Measurements from ENCODE around the gene CHD5. TPM values are rescaled to one million over a fixed set of nuclear protein-coding genes. Genes with fewer than 3 reads are reported as not detected.

Gene CHD5
- total RNA-seq, 4 donors from 2014 or later: 0.05 TPM; not detected in 3

DNA sequence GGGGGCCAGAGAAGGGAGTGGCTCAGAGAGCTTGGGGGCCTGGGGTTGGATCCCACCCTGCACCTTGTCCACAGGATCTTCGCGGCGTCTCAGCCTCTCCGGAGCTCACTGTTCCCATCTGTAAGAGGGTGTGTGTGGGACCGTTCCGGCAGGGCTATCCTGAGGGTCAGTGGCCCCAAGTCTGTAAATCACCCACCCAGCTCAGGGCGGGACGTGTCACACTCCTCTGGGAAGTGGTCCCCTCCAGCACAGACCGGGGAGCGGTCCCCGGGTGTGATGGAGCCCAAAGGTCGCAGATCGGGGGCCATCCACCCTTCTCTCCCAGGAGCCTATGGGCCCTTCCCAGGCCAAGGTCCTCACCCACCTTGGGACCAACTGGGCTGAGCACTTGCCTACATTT, 94.5 kb downstream of the CHD5 start:
- no peaks in the 10 kb centered on the region for H3K9me3 ChIP-seq
- H3K27me3 ChIP-seq: peaks cover 16 to 36% (median 16%) of the 10 kb centered on the region in 3 donors
- ATAC-seq: no peak
- no peaks in the 10 kb centered on the region for H3K36me3 ChIP-seq
- DNase-seq: no peak
- no peaks in the 10 kb centered on the region for H3K4me1 ChIP-seq
- in situ Hi-C loops (cut with MboI; ENCODE audit: low sequenced_read_pairs in 4 of 4): no loop called here
- intact Hi-C loops (cut with DNase I; ENCODE audit: low total_unique reads): no loop called here
- TF ChIP-seq, protein P1, sequence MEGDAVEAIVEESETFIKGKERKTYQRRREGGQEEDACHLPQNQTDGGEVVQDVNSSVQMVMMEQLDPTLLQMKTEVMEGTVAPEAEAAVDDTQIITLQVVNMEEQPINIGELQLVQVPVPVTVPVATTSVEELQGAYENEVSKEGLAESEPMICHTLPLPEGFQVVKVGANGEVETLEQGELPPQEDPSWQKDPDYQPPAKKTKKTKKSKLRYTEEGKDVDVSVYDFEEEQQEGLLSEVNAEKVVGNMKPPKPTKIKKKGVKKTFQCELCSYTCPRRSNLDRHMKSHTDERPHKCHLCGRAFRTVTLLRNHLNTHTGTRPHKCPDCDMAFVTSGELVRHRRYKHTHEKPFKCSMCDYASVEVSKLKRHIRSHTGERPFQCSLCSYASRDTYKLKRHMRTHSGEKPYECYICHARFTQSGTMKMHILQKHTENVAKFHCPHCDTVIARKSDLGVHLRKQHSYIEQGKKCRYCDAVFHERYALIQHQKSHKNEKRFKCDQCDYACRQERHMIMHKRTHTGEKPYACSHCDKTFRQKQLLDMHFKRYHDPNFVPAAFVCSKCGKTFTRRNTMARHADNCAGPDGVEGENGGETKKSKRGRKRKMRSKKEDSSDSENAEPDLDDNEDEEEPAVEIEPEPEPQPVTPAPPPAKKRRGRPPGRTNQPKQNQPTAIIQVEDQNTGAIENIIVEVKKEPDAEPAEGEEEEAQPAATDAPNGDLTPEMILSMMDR (IDR thresholded peaks at IDR 0.05 in 4 of 5, conservative IDR thresholded peaks at IDR 0.05 in 1 of 5): no peak
- no peak for TF ChIP-seq POLR2A (IDR thresholded peaks at IDR 0.05)
- H3K27ac ChIP-seq: no peak overlapping the region
- H3K4me3 ChIP-seq: no peak overlapping the region

DNA sequence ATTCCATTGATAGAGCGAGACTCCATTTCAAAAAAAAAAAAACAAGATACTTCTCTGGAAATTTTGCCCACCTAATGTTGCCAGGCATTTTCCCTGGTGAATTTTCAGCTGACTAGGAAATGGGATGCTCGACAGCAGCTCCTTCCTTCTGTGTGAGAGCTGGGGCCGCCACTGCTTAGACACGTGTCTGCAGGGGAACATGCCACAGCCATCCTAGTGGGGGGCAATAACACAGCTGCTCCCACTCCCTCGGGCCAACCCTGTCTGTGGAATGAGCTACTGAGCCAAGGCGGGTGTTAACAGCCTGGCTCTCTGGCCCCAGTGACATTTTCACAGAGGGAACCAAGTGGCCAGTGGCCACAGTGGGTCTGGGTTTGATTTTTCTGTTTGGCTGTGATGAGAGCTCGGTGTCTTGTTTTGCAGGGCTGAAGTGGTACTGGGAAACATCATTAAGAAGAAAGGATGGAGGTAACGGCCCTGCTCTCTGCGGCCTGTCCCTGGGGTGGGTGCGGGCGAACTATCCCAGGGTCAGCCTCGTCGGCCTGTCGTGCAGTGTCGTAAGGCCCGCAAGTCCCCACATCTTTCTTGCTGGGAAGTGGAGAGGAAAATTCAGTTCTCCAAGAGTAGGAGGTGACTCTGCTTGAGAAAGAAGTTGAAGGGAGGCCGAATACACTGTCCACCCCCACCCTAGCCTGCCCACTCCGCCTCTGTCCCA, 95.2 kb downstream of the CHD5 start:
- H3K4me3 ChIP-seq: no peak overlapping the region
- no peaks in the 10 kb centered on the region for H3K9me3 ChIP-seq
- intact Hi-C loops (cut with DNase I; ENCODE audit: low total_unique reads): no loop called here
- no peak for TF ChIP-seq POLR2A (IDR thresholded peaks at IDR 0.05)
- TF ChIP-seq, protein P1 (IDR thresholded peaks at IDR 0.05 in 4 of 5, conservative IDR thresholded peaks at IDR 0.05 in 1 of 5): no peak
- H3K27ac ChIP-seq: no peak overlapping the region
- H3K36me3 ChIP-seq: no peaks in the 10 kb centered on the region
- no peak for ATAC-seq
- DNase-seq: no peak
- in situ Hi-C loops (cut with MboI; ENCODE audit: low sequenced_read_pairs in 4 of 4): no loop called here
- no peaks in the 10 kb centered on the region for H3K4me1 ChIP-seq
- peaks cover 16 to 36% (median 16%) of the 10 kb centered on the region in 3 donors for H3K27me3 ChIP-seq

DNA sequence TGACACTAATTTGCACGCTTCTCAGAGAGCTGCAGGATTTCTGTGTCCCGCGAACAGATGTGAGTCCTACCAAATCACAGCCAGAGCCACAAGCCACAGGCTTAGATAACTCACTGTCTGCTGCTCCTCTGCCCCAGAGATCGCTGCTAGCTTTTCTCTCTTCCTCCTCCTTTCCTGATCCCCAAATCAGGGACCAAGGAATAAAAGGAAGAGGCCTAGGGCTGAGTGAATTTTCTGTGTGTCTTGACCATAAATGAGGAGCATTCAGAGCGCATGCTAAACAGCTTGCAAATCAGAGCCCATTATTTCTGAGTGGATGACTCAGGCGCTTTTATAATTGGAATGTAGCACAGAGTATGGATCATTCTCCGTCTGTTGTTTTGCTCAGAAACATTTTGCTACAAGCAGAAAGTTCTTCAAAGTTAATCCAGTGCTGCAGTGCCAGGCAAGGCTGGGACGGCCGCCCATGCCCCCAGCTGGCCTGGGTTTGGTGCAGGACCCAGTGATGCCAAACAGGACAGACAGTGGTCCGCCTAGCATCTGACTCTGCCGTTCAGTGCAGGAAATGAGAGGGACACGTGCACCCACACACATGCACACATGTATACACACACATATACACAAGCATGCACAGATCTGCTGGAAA, 96.2 kb downstream of the CHD5 start:
- intact Hi-C loops (cut with DNase I; ENCODE audit: low total_unique reads): no loop called here
- TF ChIP-seq POLR2A (IDR thresholded peaks at IDR 0.05): no peak
- TF ChIP-seq, protein P1 (IDR thresholded peaks at IDR 0.05 in 4 of 5, conservative IDR thresholded peaks at IDR 0.05 in 1 of 5): no peak
- no peak for ATAC-seq

DNA sequence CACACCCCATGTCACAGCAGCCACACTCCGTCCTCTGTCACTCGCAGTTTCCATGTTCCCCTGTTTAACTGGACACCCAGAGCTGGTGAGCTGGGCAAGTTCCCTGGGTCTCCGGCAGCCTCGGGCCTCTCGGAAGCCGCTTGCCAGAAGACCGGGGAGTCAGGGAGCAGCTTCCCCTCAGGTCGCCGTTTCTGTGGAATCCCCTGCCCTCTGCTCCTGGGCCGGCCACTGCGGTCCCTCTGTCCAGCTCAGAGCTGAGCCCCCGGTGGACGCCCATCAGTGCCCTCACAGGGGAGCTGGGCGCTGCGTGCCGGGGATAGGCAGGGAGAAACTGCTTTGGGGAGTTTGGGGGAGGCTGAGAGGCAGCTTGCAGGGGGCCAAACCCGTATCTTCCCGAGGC, 96.7 kb downstream of the CHD5 start:
- intact Hi-C loops (cut with DNase I; ENCODE audit: low total_unique reads) (no loop called here), in situ Hi-C loops (cut with MboI; ENCODE audit: low sequenced_read_pairs in 4 of 4) (no loop called here)
- ATAC-seq (no peak), DNase-seq (no peak)
- H3K4me3 ChIP-seq: no peak overlapping the region
- no peaks in the 10 kb centered on the region for H3K9me3 ChIP-seq
- H3K4me1 ChIP-seq: no peaks in the 10 kb centered on the region
- H3K27me3 ChIP-seq: peaks cover 16 to 36% (median 16%) of the 10 kb centered on the region in 3 donors
- no peaks in the 10 kb centered on the region for H3K36me3 ChIP-seq
- TF ChIP-seq, protein P1 (IDR thresholded peaks at IDR 0.05 in 4 of 5, conservative IDR thresholded peaks at IDR 0.05 in 1 of 5): no peak
- TF ChIP-seq POLR2A (IDR thresholded peaks at IDR 0.05): no peak
- no peak overlapping the region for H3K27ac ChIP-seq

More for the DNA sequence above, 96.2 kb downstream of the CHD5 start:
- Histone ChIP-seq H3K27ac (no peak overlapping the region), H3K9me3 (no peaks in the 10 kb centered on the region), H3K4me3 (no peak overlapping the region), H3K4me1 (no peaks in the 10 kb centered on the region), H3K27me3 (peaks cover 16 to 36% (median 16%) of the 10 kb centered on the region in 3 donors), H3K36me3 (no peaks in the 10 kb centered on the region)
- DNase-seq: no peak
- in situ Hi-C loops (cut with MboI; ENCODE audit: low sequenced_read_pairs in 4 of 4): no loop called here

All from gastrocnemius medialis (tissue), 4 donors.